Measurements from ENCODE around the gene CCDC92.

CCDC92 gene

DNA sequence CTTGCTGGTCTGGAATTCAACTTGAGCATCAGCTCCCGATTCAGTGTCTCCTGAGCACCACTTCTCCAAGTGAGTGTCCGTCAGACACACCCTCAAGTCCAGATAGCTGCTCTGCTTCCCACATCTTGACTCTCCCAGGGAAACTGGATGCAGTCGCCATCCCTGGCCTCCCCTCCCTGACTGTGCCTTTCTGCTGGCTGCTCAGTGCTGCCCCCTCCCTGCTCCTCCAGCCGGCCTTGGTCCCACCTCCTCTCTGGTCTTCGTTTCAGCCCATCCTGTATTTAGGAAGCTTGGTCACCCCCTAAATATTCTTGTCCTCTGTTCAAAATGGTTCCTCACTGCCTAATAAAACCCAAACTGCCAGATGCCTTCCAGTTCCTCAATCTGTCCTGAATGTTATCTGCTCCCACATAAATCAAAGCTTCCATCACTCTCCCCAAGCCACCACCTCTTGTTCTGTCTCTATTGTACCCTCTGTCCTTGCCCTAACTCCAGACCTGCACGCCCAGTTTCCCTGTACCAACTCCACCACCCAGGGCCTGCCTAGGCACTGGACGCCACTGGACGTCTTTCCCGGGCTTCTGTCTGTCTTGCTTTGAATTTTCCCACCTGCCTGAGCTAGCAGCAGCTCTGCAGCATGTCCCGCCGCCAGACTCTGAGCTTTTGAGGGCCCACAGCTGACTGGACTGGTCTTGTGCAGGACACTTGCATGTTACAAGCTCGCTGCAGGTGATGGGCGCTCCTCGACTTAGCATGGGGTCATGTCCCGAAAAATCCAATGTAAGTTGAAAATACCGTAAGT is 33.8 kb downstream of the CCDC92 start:
- DNase-seq, result peak in 2 of 56 donors; percentile 8 to 19

DNA sequence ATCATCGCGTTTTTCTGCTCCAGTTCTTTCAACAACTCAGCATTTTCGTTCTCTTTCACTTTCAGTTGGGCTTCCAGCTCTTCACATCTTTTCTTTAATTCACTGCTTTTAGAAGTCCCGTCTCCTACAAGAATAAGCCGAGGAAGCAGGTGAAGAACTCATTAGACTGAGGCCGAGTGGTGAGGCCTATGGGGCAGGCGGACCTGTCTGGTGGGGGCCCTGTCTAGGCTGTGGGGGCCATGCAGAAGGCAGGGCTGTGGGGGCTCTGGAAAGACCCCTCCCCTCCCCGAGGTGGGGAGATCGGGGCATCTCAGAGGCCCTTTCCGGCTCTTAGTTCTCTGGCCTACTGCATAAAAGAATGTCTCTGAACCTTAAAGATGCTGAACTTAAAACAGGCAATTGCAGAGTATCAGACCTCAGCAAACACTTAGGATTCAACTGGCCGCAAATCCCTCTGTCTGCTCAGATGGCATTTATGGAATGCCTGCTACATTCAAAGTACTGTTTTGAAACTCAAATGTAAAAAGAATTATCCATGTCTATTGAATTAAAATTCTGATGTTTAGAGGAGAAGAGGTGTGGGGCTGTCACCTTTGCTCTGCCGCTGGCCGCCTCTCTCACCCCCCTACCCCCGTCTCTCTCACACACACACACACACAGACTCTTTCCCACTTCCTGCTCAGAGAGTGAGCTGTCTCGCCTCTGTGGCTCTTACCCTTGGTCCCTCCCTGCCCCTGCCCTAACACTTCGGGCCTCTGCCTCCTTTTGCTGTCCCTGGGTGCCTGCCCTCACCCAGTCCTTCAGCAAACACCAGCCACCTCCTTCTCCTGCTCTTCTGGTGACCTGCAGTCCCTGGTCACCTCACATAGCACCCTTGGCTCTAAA is 34.7 kb downstream of the CCDC92 start:
- no peak for DNase-seq

- DNase-seq, result no peak
Measured at GRCh38 chr12:123936956-123937706, 35.5 kb downstream of the CCDC92 start.

DNA sequence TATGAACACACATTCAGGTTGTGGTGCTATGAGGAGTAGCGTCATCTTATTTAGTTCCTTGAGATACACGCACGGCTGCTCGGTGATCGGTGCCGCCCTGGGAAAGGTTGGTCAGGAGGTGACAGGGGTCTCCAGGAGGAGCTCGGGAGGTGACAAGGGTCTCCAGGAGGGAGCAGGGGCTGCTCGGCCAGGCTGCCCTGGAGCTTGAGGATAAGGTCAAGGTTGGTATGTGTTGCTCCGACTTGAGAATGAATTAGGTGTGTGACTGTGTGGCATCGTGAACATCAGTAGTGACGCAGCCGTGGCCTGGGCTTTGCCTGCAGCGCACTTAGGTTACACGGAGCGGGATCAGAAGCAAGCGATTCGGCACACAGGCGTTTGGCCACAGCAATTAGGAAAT is 36.2 kb downstream of the CCDC92 start:
- no peak for DNase-seq

- DNase-seq, result no peak
Measured at GRCh38 chr12:123935956-123936355, 36.7 kb downstream of the CCDC92 start.

DNA sequence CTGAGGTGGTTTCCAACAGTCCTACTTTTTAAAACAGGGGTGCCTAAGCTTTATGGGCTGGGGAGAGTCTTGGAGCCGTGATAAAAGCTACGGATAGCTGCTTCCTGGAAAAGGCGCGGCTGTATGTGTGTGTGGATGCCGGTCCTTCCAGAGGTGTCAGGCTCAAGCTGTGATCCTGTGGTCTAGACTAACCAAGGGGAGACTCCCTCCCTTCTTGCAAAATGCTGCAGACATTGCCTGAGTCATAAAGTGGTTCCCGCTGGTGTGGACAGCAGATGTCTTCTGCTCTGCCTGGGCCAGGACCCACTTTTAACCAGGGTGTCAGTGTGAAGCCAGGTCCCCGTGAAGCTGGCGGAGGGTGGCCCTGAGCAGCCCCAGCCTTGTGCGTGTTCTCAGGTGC is 37.8 kb downstream of the CCDC92 start:
- DNase-seq, result no peak

- DNase-seq, result no peak
Measured at GRCh38 chr12:123934016-123934620, 38.5 kb downstream of the CCDC92 start.

GRCh38 chr12:123933214-123933613 is 39.4 kb downstream of the CCDC92 start:
- no peak for DNase-seq

DNA sequence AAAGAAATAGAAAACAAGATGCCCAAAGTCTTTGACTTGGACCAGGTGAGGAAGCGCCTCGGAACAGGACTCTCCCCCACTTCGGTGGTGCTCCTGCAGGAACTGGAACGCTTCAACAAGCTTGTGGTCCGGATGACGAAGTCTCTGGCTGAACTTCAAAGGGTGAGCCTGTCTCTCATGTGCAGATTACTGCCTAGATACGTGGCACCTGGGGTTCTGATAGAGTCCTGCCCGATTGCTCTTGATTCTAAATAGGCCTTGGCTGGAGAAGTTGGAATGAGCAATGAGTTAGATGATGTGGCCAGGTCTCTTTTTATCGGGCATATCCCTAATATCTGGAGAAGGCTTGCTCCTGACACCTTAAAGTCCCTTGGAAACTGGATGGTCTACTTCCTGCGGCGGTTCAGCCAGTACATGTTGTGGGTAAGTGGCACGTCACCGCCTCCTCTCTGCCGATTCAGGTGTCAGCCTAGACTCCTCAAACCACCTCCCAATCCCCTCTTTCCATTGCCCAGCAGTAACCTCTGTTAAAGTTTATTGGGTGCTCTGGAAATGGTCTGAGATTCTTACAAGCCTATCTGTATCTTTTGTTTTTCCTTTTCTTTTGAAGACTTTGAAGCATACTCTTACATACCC is 40.8 kb downstream of the CCDC92 start:
- no peak for DNase-seq

- no peak for DNase-seq
Measured at GRCh38 chr12:123929946-123930583, 42.6 kb downstream of the CCDC92 start.

- DNase-seq, result no peak
Measured at GRCh38 chr12:123928897-123929296, 43.7 kb downstream of the CCDC92 start.

DNA sequence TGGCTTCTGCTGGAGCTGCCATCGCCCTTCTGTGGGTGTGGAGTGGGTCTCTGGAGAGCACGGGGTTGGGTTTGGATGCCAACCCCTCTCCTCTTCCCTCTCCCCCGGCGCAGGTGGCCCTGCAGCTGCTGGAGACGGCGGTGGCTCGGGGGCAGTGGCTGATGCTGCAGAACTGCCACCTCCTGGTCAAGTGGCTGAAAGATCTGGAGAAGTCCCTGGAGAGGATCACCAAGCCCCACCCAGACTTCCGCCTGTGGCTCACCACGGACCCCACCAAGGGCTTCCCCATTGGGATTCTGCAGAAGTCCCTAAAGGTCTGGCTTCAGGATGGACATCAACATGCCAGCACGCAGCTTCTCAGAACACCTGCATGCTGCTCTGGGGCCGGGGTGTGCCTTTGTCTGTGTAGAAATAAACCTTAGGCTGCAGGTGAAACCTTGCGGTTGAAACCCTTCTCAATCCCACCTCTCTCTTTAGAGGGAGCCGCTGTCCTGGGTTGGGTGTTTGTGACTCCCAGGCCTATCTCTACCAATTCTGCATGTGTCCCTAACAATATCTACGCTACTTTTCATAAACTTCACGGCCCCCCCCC is 44.3 kb downstream of the CCDC92 start:
- DNase-seq, result no peak

GRCh38 chr12:123924539-123924938 is 48.1 kb downstream of the CCDC92 start:
- DNase-seq, result no peak

GRCh38 chr12:123923927-123924326 is 48.7 kb downstream of the CCDC92 start:
- no peak for DNase-seq

GRCh38 chr12:123923038-123923437 is 49.6 kb downstream of the CCDC92 start:
- DNase-seq, result no peak

- DNase-seq, result no peak
Measured at GRCh38 chr12:123919980-123920360, 52.7 kb downstream of the CCDC92 start.

GRCh38 chr12:123917337-123917850 is 55.2 kb downstream of the CCDC92 start:
- no peak for DNase-seq

DNA sequence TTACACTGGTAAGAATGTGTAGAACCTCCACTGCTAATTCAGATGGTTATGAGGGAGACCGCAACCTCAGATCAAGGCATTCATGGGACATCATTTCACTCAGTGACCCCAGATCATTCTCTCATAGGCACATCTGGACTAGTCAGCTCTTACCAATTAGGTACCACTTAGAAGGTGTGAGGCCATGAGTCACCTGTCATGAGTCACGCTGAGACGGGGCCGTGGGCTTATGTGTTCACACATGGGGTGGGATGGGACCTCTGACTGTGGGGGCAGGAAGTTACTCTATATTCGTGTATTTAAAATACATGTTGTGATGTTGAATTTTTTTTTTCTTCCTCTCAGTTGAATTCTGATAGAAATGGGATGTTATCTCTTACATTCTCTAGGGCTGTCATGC is 55.9 kb downstream of the CCDC92 start:
- no peak for DNase-seq

DNA sequence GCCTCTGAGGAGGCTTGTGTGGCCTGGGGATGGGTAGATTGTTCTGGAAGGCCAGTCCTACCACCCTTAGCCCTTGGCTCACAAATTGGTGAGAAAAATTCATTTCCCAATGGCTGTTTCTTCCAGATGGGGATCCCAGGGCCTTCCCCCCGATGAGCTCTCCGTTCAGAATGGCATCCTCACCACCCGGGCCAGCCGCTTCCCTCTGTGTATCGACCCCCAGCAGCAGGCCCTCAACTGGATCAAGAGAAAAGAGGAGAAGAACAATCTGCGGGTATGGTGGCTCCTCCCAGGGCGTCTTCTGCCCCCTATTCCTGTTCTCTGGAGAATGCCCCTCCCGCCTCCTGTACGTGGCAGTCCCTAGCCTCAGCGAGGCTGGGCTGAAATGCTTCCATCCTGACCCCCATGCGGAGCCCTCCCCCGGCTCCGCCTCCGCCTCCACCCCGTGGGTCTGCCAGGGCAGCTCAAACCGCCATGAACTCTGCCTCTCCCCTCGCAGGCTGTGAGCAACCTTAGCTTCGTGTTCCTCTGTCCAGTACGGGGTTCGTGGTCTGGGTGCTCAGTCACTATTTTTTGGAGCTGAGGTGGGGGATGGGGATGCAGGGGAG is 57.8 kb downstream of the CCDC92 start:
- DNase-seq, result no peak
